ENCODE results near the gene CHCHD3. TPM values are rescaled to one million over a fixed set of nuclear protein-coding genes. Genes with fewer than 3 reads are reported as not detected.

The CHCHD3 gene
- total RNA-seq, 2 donors from 2014 or later, result 36.1 to 43.0 TPM

DNA sequence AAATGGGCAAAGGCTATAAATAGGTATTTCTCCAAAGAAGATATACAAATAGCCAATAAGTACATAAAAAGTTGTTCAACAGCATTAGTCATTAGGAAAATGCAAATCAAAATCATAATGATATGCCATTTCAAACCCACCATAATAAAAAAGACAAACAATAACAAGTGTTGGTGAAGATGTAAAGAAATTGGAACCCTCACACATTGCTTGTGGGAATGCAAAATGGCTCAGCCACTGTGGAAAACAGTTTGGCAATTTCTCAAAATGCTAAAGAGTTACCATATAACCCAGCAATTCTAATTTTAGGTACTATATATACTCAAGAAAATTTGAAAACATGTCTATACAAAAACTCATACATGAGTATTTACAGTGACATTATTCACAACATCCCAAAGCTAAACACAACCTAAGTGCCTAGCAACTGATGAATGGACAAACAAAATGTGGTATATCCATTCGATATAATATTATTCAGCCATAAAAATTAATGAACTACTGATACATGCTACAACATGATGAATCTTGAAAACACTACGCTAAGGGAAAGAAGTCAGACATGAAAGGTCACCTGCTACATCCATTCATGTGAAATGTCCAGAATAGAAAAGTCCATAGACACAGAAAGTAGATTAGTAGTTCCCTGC, 55.6 kb downstream of the CHCHD3 start:
- Histone ChIP-seq H3K27ac (no peak overlapping the region), H3K4me1 (ENCODE audit: control insufficient read depth in 1 of 2, low read depth in 2 of 2) (peaks cover 6 to 18% of the 10 kb centered on the region in 2 donors), H3K36me3 (no peaks in the 10 kb centered on the region), H3K9me3 (no peaks in the 10 kb centered on the region), H3K4me3 (no peak overlapping the region), H3K27me3 (replicated peaks; ENCODE audit: insufficient read depth) (no peaks in the 10 kb centered on the region)
- DNase-seq (ENCODE audit: low spot score) (no peak), ATAC-seq (ENCODE audit: insufficient number of reproducible peaks, low FRiP score, low read depth) (no peak)
- TF ChIP-seq, protein P1, sequence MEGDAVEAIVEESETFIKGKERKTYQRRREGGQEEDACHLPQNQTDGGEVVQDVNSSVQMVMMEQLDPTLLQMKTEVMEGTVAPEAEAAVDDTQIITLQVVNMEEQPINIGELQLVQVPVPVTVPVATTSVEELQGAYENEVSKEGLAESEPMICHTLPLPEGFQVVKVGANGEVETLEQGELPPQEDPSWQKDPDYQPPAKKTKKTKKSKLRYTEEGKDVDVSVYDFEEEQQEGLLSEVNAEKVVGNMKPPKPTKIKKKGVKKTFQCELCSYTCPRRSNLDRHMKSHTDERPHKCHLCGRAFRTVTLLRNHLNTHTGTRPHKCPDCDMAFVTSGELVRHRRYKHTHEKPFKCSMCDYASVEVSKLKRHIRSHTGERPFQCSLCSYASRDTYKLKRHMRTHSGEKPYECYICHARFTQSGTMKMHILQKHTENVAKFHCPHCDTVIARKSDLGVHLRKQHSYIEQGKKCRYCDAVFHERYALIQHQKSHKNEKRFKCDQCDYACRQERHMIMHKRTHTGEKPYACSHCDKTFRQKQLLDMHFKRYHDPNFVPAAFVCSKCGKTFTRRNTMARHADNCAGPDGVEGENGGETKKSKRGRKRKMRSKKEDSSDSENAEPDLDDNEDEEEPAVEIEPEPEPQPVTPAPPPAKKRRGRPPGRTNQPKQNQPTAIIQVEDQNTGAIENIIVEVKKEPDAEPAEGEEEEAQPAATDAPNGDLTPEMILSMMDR (IDR thresholded peaks at IDR 0.05), result no peak

DNA sequence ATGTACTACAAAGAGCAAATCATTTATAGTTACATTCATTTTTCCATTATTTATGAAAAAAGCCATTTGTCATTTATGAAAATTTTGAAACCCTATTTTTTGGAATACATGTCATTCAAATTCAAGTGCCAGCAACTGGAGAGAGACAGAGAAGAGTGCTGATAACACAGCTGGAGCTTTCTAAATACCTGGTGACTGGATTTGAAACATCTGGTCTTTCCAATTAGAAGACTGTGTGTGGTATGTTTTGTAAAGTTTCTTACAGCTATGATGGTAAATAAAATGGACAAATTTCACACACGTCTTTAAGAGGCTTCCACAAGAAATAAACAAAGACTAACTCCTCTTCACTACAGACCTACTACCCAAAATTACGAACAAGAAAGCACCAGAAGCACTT, 56.8 kb downstream of the CHCHD3 start:
- H3K9me3 ChIP-seq, result no peaks in the 10 kb centered on the region
- no peak overlapping the region for H3K4me3 ChIP-seq
- H3K27ac ChIP-seq, result no peak overlapping the region
- H3K27me3 ChIP-seq (replicated peaks; ENCODE audit: insufficient read depth), result no peaks in the 10 kb centered on the region
- TF ChIP-seq, protein P1 (IDR thresholded peaks at IDR 0.05), result no peak
- DNase-seq (ENCODE audit: low spot score) (no peak), ATAC-seq (ENCODE audit: insufficient number of reproducible peaks, low FRiP score, low read depth) (no peak)
- no peaks in the 10 kb centered on the region for H3K36me3 ChIP-seq
- peaks cover 6 to 9% of the 10 kb centered on the region in 2 donors for H3K4me1 ChIP-seq (ENCODE audit: control insufficient read depth in 1 of 2, low read depth in 2 of 2)

DNA sequence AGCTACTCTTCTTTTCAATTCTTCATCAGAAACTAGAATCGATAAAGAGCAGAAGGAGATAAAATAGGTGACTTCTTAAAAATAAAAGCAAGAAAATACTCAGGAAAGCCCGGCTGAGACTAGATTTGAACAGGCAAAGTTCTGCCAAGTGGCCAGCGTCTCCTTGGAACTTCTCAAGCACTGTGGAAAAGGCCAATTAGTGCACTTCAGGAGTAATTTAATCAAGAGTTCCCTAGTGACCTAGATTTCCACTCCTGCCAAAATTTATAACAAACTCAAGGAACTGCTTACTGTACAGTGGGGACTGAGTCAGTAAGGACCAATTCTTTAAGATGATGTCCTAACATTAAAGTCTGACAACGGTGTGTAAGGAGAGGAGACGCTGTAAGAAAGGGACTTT, 57.3 kb downstream of the CHCHD3 start:
- TF ChIP-seq, protein P1 (IDR thresholded peaks at IDR 0.05), result no peak
- no peaks in the 10 kb centered on the region for H3K36me3 ChIP-seq
- no peak for ATAC-seq (ENCODE audit: insufficient number of reproducible peaks, low FRiP score, low read depth)

DNA sequence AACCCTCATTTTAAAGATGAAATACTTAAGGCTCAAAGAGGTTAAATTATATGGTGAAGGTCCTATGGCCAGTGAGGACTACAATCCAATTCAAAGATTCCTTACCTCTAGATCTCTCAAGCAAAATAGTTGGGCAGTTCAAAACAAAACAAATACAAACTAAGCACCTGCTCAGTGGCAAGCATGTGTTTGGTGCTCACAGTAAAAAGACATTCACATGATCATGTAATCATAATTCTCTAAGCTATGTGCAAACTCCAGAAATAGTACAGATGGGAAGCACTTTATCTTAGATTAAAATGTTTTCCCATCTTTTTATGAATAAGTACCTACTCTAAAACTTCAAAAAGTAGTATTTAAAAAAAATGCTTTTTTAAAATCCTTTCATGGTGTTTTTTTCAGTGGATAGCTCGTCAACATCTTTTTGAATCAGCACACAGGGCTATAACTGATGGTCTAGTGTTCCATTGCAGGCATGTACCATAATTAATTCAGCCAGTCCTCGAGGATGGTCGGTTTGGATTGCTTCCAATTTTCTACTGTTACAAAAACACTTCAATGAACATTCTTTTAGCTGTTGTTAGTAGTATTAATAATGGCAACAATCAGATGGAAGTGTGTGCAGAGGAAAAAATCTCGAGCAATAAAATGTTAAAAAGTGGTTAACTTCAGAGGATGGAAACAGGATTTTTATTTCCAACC, 58.4 kb downstream of the CHCHD3 start:
- H3K4me3 ChIP-seq, result no peak overlapping the region
- H3K4me1 ChIP-seq (ENCODE audit: control insufficient read depth in 1 of 2, low read depth in 2 of 2), result peaks cover 0 to 3% of the 10 kb centered on the region in 2 donors
- no peaks in the 10 kb centered on the region for H3K36me3 ChIP-seq
- no peak for ATAC-seq (ENCODE audit: insufficient number of reproducible peaks, low FRiP score, low read depth)
- no peak overlapping the region for H3K27ac ChIP-seq
- H3K27me3 ChIP-seq (replicated peaks; ENCODE audit: insufficient read depth), result no peaks in the 10 kb centered on the region
- H3K9me3 ChIP-seq, result no peaks in the 10 kb centered on the region
- TF ChIP-seq, protein P1 (IDR thresholded peaks at IDR 0.05), result no peak
- no peak for DNase-seq (ENCODE audit: low spot score)

More for the DNA sequence above, 57.3 kb downstream of the CHCHD3 start:
- peaks cover 4 to 6% of the 10 kb centered on the region in 2 donors for H3K4me1 ChIP-seq (ENCODE audit: control insufficient read depth in 1 of 2, low read depth in 2 of 2)
- DNase-seq (ENCODE audit: low spot score), result no peak
- H3K4me3 ChIP-seq, result no peak overlapping the region
- H3K27me3 ChIP-seq (replicated peaks; ENCODE audit: insufficient read depth), result no peaks in the 10 kb centered on the region
- H3K9me3 ChIP-seq, result no peaks in the 10 kb centered on the region
- no peak overlapping the region for H3K27ac ChIP-seq

DNA sequence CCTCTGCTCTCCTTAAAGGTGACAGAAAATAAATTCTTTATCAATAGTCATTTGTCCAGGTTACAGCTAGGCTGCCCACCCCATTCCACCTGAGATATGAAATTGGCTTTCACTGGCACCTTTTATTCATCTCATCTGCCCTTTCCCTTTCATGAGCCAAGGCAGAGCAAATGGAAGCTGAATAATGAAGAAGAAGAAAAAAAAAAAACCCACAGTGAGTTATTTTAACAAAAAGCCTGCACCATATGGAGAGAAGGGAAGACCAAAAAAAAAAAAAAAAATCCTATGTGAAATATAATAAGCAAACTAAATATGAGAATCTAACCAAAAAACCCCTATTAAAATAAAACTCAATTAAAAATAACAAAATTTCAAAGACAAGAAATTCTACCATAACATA, 59.2 kb downstream of the CHCHD3 start:
- Histone ChIP-seq H3K4me1 (ENCODE audit: control insufficient read depth in 1 of 2, low read depth in 2 of 2) (peaks cover 0 to 3% of the 10 kb centered on the region in 2 donors), H3K36me3 (no peaks in the 10 kb centered on the region), H3K9me3 (no peaks in the 10 kb centered on the region), H3K27ac (no peak overlapping the region), H3K27me3 (replicated peaks; ENCODE audit: insufficient read depth) (no peaks in the 10 kb centered on the region), H3K4me3 (no peak overlapping the region)
- DNase-seq (ENCODE audit: low spot score) (no peak), ATAC-seq (ENCODE audit: insufficient number of reproducible peaks, low FRiP score, low read depth) (no peak)
- TF ChIP-seq, protein P1 (IDR thresholded peaks at IDR 0.05), result no peak

Data from thoracic aorta (tissue), 2 donors.